Upper lobe of left lung (tissue), 6 donors: ENCODE data around the gene TMEM164. TPM values are rescaled to one million over a fixed set of nuclear protein-coding genes. Genes with fewer than 3 reads are reported as not detected.

Source experiments
- ATAC-seq, 2 donors: fragments of 200-7000 bp; cut with Tn5 transposase; one replicate each; pipeline ENCODE4 v1.9.1; 2022; ENCODE audit warnings: mild to moderate bottlenecking in 2 of 2, moderate library complexity in 2 of 2; ENCODE audit not compliant: low FRiP score in 2 of 2
- DNase-seq, 2 donors: peaks; one replicate each; pipeline ENCODE4 v3.0.0-alpha.2; 2019 to 2020
- H3K27ac ChIP-seq, 4 donors: fragments of 200-600 bp; sonication (generic); one replicate each; pipeline ENCODE4 v1.5.1; 2016 to 2019
- H3K27me3 ChIP-seq, 4 donors: fragments of 200-600 bp; sonication (generic); one replicate each; pipeline ENCODE4 v1.5.1; 2017 to 2019
- H3K36me3 ChIP-seq, 4 donors: fragments of 200-600 bp; sonication (generic); one replicate each; pipeline ENCODE4 v1.5.1; 2016 to 2019
- H3K4me1 ChIP-seq, 4 donors: fragments of 200-600 bp; sonication (generic); one replicate each; pipeline ENCODE4 v1.5.1; 2018 to 2019
- H3K4me3 ChIP-seq, 4 donors: fragments of 200-600 bp; sonication (generic); one replicate each; pipeline ENCODE4 v1.5.1; 2017 to 2019; ENCODE audit warnings: mild to moderate bottlenecking in 2 of 4, moderate library complexity in 1 of 4
- H3K9me3 ChIP-seq, 4 donors: fragments of 200-600 bp; sonication (generic); one replicate each; pipeline ENCODE4 v1.5.1; 2018 to 2019
- CTCF ChIP-seq, 6 experiments: fragments of 450-650 bp in 4 of 6; fragments of 200-600 bp in 2 of 6; sonication (generic) in 2 of 6; IDR thresholded peaks; one replicate each; pipeline ENCODE4 v1.5.1; 2016 to 2019; ENCODE audit warnings: antibody characterized with exemption in 6 of 6
- EP300 ChIP-seq, 4 donors: sonication (generic); formaldehyde crosslinking; IDR thresholded peaks; one replicate each; pipeline ENCODE4 v1.5.1; 2017; ENCODE audit warnings: antibody characterized with exemption in 4 of 4, control low read depth in 2 of 4
- POLR2A ChIP-seq, 4 donors: fragments of 450-650 bp; IDR thresholded peaks; one replicate each; pipeline ENCODE4 v1.5.1; 2016 to 2017; ENCODE audit warnings: antibody characterized with exemption in 4 of 4, mild to moderate bottlenecking in 2 of 4
- POLR2AphosphoS5 ChIP-seq, 2 donors: sonication (generic); formaldehyde crosslinking; IDR thresholded peaks; one replicate each; pipeline ENCODE4 v1.5.1; 2017; ENCODE audit warnings: antibody characterized with exemption in 2 of 2
- WGBS, 2 donors: methylation state at CpG; one replicate each; pipeline ENCODE4 v1.1.5; 2017 to 2018; 5-methylcytosine and 5-hydroxymethylcytosine counted together
- total RNA-seq, 6 donors: library from RNA; depleted of rRNA in 4 of 6; stranded (reverse); fragments of >200 nt in 4 of 6; gene quantifications; one replicate each; pipeline versions ENCODE4 v1.1.0 to v1.2.1, GENCODE V29; 2016 to 2021
- donor health status: DM: no; HTN: no; CAD: no; lungs with moderate emphysema.
- donor health status: DM: no; HTN: yes; CAD: no; lungs with severe emphysema.

Gene TMEM164
- total RNA-seq, 6 donors from 2014 or later, result 41.8 to 115 (median 61.8) TPM

- Histone ChIP-seq H3K27me3 (no peaks in the 10 kb centered on the region), H3K9me3 (no peaks in the 10 kb centered on the region), H3K4me1 (peaks cover 0 to 5% (median 2%) of the 10 kb centered on the region in 4 donors), H3K4me3 (no peak overlapping the region), H3K27ac (no peak overlapping the region), H3K36me3 (no peaks in the 10 kb centered on the region)
- TF ChIP-seq POLR2AphosphoS5 (IDR thresholded peaks at IDR 0.05), result no peak
- no peak for TF ChIP-seq CTCF (IDR thresholded peaks at IDR 0.05)
- no peak for TF ChIP-seq EP300 (IDR thresholded peaks at IDR 0.05)
- no peak for TF ChIP-seq POLR2A (IDR thresholded peaks at IDR 0.05)
- no peak for ATAC-seq
- DNase-seq, result no peak
- 82 to 100% methylated on average over 1 of the region's 1 CpG for WGBS, 2 donors
Measured at GRCh38 chrX:110162131-110162530, 159.2 kb downstream of the TMEM164 start.

GRCh38 chrX:110162867-110163266 lies 160.0 kb downstream of the TMEM164 start:
- WGBS, 2 donors, result 16 to 67% methylated on average over 1 of the region's 1 CpG
- H3K9me3 ChIP-seq, result no peaks in the 10 kb centered on the region
- no peak overlapping the region for H3K27ac ChIP-seq
- peaks cover 0 to 5% (median 2%) of the 10 kb centered on the region in 4 donors for H3K4me1 ChIP-seq
- DNase-seq (no peak), ATAC-seq (no peak)
- no peaks in the 10 kb centered on the region for H3K36me3 ChIP-seq
- no peaks in the 10 kb centered on the region for H3K27me3 ChIP-seq
- TF ChIP-seq CTCF (IDR thresholded peaks at IDR 0.05) (no peak), POLR2A (IDR thresholded peaks at IDR 0.05) (no peak), EP300 (IDR thresholded peaks at IDR 0.05) (no peak), POLR2AphosphoS5 (IDR thresholded peaks at IDR 0.05) (no peak)
- H3K4me3 ChIP-seq, result no peak overlapping the region

GRCh38 chrX:110163488-110163887 lies 160.6 kb downstream of the TMEM164 start:
- Histone ChIP-seq H3K4me1 (peaks cover 0 to 5% (median 2%) of the 10 kb centered on the region in 4 donors), H3K36me3 (no peaks in the 10 kb centered on the region), H3K4me3 (no peak overlapping the region), H3K27me3 (no peaks in the 10 kb centered on the region), H3K27ac (no peak overlapping the region), H3K9me3 (no peaks in the 10 kb centered on the region)
- ATAC-seq (no peak), DNase-seq (no peak)
- 23 to 35% methylated on average over 3 of the region's 3 CpGs for WGBS, 2 donors
- TF ChIP-seq POLR2AphosphoS5 (IDR thresholded peaks at IDR 0.05) (no peak), CTCF (IDR thresholded peaks at IDR 0.05) (no peak), POLR2A (IDR thresholded peaks at IDR 0.05) (no peak), EP300 (IDR thresholded peaks at IDR 0.05) (no peak)

GRCh38 chrX:110167952-110168451 lies 165.1 kb downstream of the TMEM164 start:
- Histone ChIP-seq H3K36me3 (no peaks in the 10 kb centered on the region), H3K27ac (no peak overlapping the region), H3K4me1 (no peaks in the 10 kb centered on the region), H3K9me3 (no peaks in the 10 kb centered on the region), H3K27me3 (no peaks in the 10 kb centered on the region), H3K4me3 (no peak overlapping the region)
- peak in 1 of 2 donors; percentile 27 for ATAC-seq
- no peak for TF ChIP-seq POLR2A (IDR thresholded peaks at IDR 0.05)
- no peak for TF ChIP-seq EP300 (IDR thresholded peaks at IDR 0.05)
- TF ChIP-seq CTCF (IDR thresholded peaks at IDR 0.05), result peak; percentile 37 to 57 (median 54)
- DNase-seq, result peak in 1 of 2 donors; percentile 24
- WGBS, 2 donors, result 40 to 82% methylated on average over 2 to 9 of the region's 9 CpGs

GRCh38 chrX:110168585-110168984 lies 165.7 kb downstream of the TMEM164 start:
- no peaks in the 10 kb centered on the region for H3K9me3 ChIP-seq
- peaks cover 0 to 5% (median 2%) of the 10 kb centered on the region in 4 donors for H3K4me1 ChIP-seq
- H3K36me3 ChIP-seq, result no peaks in the 10 kb centered on the region
- no peak overlapping the region for H3K27ac ChIP-seq
- 71 to 98% methylated on average over 4 of the region's 4 CpGs for WGBS, 2 donors
- DNase-seq, result no peak
- ATAC-seq, result no peak
- no peaks in the 10 kb centered on the region for H3K27me3 ChIP-seq
- no peak overlapping the region for H3K4me3 ChIP-seq
- TF ChIP-seq EP300 (IDR thresholded peaks at IDR 0.05) (no peak), POLR2A (IDR thresholded peaks at IDR 0.05) (no peak), POLR2AphosphoS5 (IDR thresholded peaks at IDR 0.05) (no peak), CTCF (IDR thresholded peaks at IDR 0.05) (no peak)
